HEK293 (cell line): Measurements from ENCODE around the gene IL4I1.

Experiments
- CTCF ChIA-PET: fragments of 350-600 bp; formaldehyde crosslinking; extraction: SDS; loops from one replicate; lab custom pipeline; 2021; ENCODE audit warnings: antibody characterized with exemption; lab: Yijun Ruan, JAX
- POLR2A ChIA-PET: fragments of 300-600 bp; formaldehyde crosslinking; extraction: SDS; loops from one replicate; lab custom pipeline; 2020; ENCODE audit warnings: antibody characterized with exemption, inconsistent platforms; lab: Yijun Ruan, JAX
- H3K27ac ChIP-seq: fragments of 200-500 bp; sonication (Bioruptor generic); 2 replicates; pipeline ENCODE4 v1.5.1; 2014; ENCODE audit warnings: low read depth, low read length, control low read depth, inconsistent platforms; ENCODE audit errors: extremely low read depth
- H3K36me3 ChIP-seq, 2 experiments: fragments of 200-500 bp in 1 of 2; sonication (Bioruptor generic) in 1 of 2; 1 replicate in 1 of 2; 2 replicates in 1 of 2; pipeline ENCODE4 v1.5.1; 2014 to 2017; ENCODE audit warnings: inconsistent platforms in 2 of 2, low read length in 2 of 2; ENCODE audit not compliant: control insufficient read depth in 2 of 2, insufficient read depth in 1 of 2
- H3K4me1 ChIP-seq: fragments of 200-500 bp; sonication (Bioruptor generic); 2 replicates; pipeline ENCODE4 v1.5.1; 2014; ENCODE audit warnings: mild to moderate bottlenecking, low read length, inconsistent platforms; ENCODE audit not compliant: control insufficient read depth, insufficient read depth
- H3K4me3 ChIP-seq: 2 replicates; pipeline ENCODE4 v1.5.1; 2011; ENCODE audit warnings: low read depth, mild to moderate bottlenecking, control low read depth, low read length, moderate library complexity
- H3K9me3 ChIP-seq: fragments of 200-500 bp; sonication (Bioruptor generic); 2 replicates; pipeline ENCODE4 v1.5.1; 2014; ENCODE audit warnings: low read depth, low read length, inconsistent platforms; ENCODE audit not compliant: control insufficient read depth, insufficient read depth
- BCL11B ChIP-seq: fragments of 450-650 bp; formaldehyde crosslinking; IDR thresholded peaks from 2 replicates; pipeline ENCODE4 v1.5.1; 2016; ENCODE audit warnings: low read depth, missing biosample characterization, missing genetic modification characterization
- GLI2 ChIP-seq: fragments of 450-650 bp; formaldehyde crosslinking; IDR thresholded peaks from 2 replicates; pipeline ENCODE4; 2017; ENCODE audit warnings: missing biosample characterization, missing genetic modification characterization, low read depth, borderline replicate concordance
- GLI4 ChIP-seq: fragments of 450-650 bp; formaldehyde crosslinking; IDR thresholded peaks from 2 replicates; pipeline ENCODE4 v1.5.1; 2016; ENCODE audit warnings: missing biosample characterization, missing genetic modification characterization
- KLF1 ChIP-seq: fragments of 450-650 bp; formaldehyde crosslinking; IDR thresholded peaks from 2 replicates; pipeline ENCODE4 v1.5.1; 2016; ENCODE audit warnings: missing biosample characterization, missing genetic modification characterization
- KLF7 ChIP-seq: fragments of 450-650 bp; formaldehyde crosslinking; IDR thresholded peaks from 2 replicates; pipeline ENCODE4 v1.5.1; 2016; ENCODE audit warnings: missing biosample characterization, missing genetic modification characterization, borderline replicate concordance
- MEIS1 ChIP-seq: sonication (generic); formaldehyde crosslinking; IDR thresholded peaks from 2 replicates; pipeline ENCODE4 v1.8.1; 2022; ENCODE audit warnings: missing genetic modification reagents, mild to moderate bottlenecking, borderline replicate concordance
- ZBTB7A ChIP-seq: fragments of 450-650 bp; formaldehyde crosslinking; IDR thresholded peaks from 2 replicates; pipeline ENCODE4 v1.5.1; 2016; ENCODE audit warnings: low read depth, missing biosample characterization, missing genetic modification characterization
- ZFP69B ChIP-seq: fragments of 450-650 bp; formaldehyde crosslinking; IDR thresholded peaks from 2 replicates; pipeline ENCODE4 v1.5.1; 2016; ENCODE audit warnings: missing biosample characterization, missing genetic modification characterization
- ZIC2 ChIP-seq: fragments of 450-650 bp; formaldehyde crosslinking; IDR thresholded peaks from 2 replicates; pipeline ENCODE4 v1.5.1; 2016; ENCODE audit warnings: missing biosample characterization, missing genetic modification characterization
- ZNF292 ChIP-seq: fragments of 450-650 bp; formaldehyde crosslinking; IDR thresholded peaks from 2 replicates; pipeline ENCODE4 v1.5.1; 2016; ENCODE audit warnings: low read depth, missing biosample characterization, missing genetic modification characterization, borderline replicate concordance
- ZNF423 ChIP-seq: fragments of 450-650 bp; formaldehyde crosslinking; IDR thresholded peaks from 2 replicates; pipeline ENCODE4 v1.5.1; 2016; ENCODE audit warnings: missing biosample characterization, missing genetic modification characterization
- ZNF707 ChIP-seq: fragments of 450-650 bp; formaldehyde crosslinking; IDR thresholded peaks from 2 replicates; pipeline ENCODE4 v1.5.1; 2016; ENCODE audit warnings: missing biosample characterization, missing genetic modification characterization
- TF ChIP-seq, protein P1 (sequence below): fragments of 450-650 bp; formaldehyde crosslinking; IDR thresholded peaks from 2 replicates; pipeline ENCODE4 v1.5.1; 2016; ENCODE audit warnings: missing biosample characterization, missing genetic modification characterization
- TF ChIP-seq, protein P2 (sequence below): fragments of 450-650 bp; formaldehyde crosslinking; conservative IDR thresholded peaks from 2 replicates; pipeline ENCODE4 v1.5.1; 2016; ENCODE audit warnings: low read depth, missing biosample characterization, missing genetic modification characterization
- TF ChIP-seq, protein P3 (sequence below): fragments of 450-650 bp; formaldehyde crosslinking; IDR thresholded peaks from 2 replicates; pipeline ENCODE4 v1.5.1; 2017; ENCODE audit warnings: missing biosample characterization, missing genetic modification characterization
- TF ChIP-seq, protein P4 (sequence below): fragments of 450-650 bp; formaldehyde crosslinking; optimal IDR thresholded peaks from 2 replicates; pipeline ENCODE3; 2016; ENCODE audit warnings: missing biosample characterization, mild to moderate bottlenecking, missing genetic modification characterization

Gene IL4I1

DNA sequence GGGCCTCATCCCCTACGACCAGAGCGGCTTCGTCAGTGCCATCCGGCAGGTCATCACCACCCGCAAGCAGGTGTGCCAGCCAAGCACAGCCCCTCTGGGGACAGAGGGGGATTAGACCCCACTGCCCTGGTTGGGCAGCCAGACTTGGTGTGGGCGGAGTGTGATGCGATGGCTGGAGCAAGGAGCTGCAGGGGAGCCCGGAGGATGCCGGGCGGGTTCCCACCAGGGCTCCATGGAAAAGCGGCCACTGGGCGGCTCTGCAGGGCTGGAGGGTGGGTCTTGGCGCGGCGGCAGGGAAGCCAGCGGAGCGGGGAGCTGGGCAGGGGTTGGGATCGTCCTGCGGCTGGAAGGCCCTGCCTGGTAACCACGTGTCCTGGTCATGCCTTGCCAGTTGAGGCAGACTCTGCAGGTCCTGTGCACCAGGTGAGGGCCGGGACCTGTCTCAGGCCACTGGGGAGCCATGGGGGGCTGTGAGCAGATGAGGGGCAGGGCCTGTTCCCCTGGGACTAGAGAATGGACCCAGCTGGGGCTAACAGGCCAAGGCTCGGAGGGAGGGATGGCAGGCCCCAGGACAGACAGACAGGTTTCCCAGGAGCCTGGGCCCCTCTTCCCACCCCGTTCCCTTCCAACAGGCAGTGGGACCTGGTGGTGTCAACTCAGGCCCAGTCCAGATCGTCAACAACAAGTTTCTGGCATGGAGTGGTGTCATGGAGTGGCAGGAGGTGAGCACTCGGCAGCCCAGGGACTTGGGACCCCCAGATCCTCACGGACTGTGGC is 39.4 kb downstream of the IL4I1 start (continued):
- TF ChIP-seq ZBTB7A (no peak), KLF7 (tag by site-specific recombination) (peak; percentile 63; the same call in 1 of the 2 replicates), KLF1 (tag by site-specific recombination) (peak; percentile 77), ZNF707 (tag by site-specific recombination) (no peak)

DNA sequence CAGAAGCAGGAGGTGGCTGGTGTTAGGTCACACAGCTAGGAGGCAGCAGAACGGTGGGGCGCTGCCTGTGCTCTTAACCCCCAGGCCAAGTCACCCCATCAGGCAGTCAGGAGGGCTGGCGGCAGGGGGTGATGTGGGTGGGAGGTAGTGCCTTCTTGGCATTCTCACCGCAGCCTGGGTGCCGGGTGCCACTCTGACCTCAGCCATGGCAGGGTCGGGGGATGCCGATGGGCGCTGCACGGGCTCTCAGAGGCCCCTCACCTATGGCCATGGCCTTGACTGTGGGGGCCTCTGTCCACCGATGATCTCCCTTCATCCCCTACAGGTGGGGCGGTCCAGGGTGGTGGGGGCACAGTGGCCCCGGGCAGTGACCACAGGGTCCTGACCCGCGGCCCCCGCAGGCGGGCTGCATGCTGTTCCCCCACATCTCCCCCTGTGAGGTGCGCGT is 40.1 kb downstream of the IL4I1 start:
- peaks cover 15 to 73% of the 10 kb centered on the region in 2 experiments for H3K36me3 ChIP-seq
- no peaks in the 10 kb centered on the region for H3K9me3 ChIP-seq
- POLR2A ChIA-PET = interaction anchor here (1.4 to 8.8 kb wide), 3 partner anchors 8 to 20 kb away, joined by 3 to 128 read pairs (median 11); partner anchors contain the start of genes AKT1S1 and PNKP
- H3K4me3 ChIP-seq = no peak overlapping the region
- TF ChIP-seq, protein P1, sequence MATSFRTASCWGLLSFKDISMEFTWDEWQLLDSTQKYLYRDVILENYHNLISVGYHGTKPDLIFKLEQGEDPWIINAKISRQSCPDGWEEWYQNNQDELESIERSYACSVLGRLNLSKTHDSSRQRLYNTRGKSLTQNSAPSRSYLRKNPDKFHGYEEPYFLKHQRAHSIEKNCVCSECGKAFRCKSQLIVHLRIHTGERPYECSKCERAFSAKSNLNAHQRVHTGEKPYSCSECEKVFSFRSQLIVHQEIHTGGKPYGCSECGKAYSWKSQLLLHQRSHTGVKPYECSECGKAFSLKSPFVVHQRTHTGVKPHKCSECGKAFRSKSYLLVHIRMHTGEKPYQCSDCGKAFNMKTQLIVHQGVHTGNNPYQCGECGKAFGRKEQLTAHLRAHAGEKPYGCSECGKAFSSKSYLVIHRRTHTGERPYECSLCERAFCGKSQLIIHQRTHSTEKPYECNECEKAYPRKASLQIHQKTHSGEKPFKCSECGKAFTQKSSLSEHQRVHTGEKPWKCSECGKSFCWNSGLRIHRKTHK (tag by site-specific recombination) = no peak
- no peak for TF ChIP-seq GLI2 (tag by site-specific recombination)
- TF ChIP-seq, protein P2, sequence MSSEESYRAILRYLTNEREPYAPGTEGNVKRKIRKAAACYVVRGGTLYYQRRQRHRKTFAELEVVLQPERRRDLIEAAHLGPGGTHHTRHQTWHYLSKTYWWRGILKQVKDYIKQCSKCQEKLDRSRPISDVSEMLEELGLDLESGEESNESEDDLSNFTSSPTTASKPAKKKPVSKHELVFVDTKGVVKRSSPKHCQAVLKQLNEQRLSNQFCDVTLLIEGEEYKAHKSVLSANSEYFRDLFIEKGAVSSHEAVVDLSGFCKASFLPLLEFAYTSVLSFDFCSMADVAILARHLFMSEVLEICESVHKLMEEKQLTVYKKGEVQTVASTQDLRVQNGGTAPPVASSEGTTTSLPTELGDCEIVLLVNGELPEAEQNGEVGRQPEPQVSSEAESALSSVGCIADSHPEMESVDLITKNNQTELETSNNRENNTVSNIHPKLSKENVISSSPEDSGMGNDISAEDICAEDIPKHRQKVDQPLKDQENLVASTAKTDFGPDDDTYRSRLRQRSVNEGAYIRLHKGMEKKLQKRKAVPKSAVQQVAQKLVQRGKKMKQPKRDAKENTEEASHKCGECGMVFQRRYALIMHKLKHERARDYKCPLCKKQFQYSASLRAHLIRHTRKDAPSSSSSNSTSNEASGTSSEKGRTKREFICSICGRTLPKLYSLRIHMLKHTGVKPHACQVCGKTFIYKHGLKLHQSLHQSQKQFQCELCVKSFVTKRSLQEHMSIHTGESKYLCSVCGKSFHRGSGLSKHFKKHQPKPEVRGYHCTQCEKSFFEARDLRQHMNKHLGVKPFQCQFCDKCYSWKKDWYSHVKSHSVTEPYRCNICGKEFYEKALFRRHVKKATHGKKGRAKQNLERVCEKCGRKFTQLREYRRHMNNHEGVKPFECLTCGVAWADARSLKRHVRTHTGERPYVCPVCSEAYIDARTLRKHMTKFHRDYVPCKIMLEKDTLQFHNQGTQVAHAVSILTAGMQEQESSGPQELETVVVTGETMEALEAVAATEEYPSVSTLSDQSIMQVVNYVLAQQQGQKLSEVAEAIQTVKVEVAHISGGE = no peak
- no peak for TF ChIP-seq MEIS1 (CRISPR knock-in tag)
- no peak for TF ChIP-seq ZFP69B (tag by site-specific recombination)
- no peak for TF ChIP-seq ZIC2 (tag by site-specific recombination)
- TF ChIP-seq, protein P3, sequence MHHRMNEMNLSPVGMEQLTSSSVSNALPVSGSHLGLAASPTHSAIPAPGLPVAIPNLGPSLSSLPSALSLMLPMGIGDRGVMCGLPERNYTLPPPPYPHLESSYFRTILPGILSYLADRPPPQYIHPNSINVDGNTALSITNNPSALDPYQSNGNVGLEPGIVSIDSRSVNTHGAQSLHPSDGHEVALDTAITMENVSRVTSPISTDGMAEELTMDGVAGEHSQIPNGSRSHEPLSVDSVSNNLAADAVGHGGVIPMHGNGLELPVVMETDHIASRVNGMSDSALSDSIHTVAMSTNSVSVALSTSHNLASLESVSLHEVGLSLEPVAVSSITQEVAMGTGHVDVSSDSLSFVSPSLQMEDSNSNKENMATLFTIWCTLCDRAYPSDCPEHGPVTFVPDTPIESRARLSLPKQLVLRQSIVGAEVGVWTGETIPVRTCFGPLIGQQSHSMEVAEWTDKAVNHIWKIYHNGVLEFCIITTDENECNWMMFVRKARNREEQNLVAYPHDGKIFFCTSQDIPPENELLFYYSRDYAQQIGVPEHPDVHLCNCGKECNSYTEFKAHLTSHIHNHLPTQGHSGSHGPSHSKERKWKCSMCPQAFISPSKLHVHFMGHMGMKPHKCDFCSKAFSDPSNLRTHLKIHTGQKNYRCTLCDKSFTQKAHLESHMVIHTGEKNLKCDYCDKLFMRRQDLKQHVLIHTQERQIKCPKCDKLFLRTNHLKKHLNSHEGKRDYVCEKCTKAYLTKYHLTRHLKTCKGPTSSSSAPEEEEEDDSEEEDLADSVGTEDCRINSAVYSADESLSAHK (tag by site-specific recombination) = no peak
- TF ChIP-seq BCL11B (tag by site-specific recombination) = no peak
- no peak for TF ChIP-seq ZNF423
- TF ChIP-seq, protein P4, sequence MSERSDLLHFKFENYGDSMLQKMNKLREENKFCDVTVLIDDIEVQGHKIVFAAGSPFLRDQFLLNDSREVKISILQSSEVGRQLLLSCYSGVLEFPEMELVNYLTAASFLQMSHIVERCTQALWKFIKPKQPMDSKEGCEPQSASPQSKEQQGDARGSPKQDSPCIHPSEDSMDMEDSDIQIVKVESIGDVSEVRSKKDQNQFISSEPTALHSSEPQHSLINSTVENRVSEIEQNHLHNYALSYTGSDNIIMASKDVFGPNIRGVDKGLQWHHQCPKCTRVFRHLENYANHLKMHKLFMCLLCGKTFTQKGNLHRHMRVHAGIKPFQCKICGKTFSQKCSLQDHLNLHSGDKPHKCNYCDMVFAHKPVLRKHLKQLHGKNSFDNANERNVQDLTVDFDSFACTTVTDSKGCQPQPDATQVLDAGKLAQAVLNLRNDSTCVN (tag by site-specific recombination) = no peak
- TF ChIP-seq GLI4 (tag by site-specific recombination) = no peak
- TF ChIP-seq ZNF292 (tag by site-specific recombination) = no peak
- CTCF ChIA-PET = no interaction called here
- H3K4me1 ChIP-seq = peaks cover 19% of the 10 kb centered on the region
- no peak overlapping the region for H3K27ac ChIP-seq
